Measurements from ENCODE around the gene CASKIN1.

The CASKIN1 gene

DNA sequence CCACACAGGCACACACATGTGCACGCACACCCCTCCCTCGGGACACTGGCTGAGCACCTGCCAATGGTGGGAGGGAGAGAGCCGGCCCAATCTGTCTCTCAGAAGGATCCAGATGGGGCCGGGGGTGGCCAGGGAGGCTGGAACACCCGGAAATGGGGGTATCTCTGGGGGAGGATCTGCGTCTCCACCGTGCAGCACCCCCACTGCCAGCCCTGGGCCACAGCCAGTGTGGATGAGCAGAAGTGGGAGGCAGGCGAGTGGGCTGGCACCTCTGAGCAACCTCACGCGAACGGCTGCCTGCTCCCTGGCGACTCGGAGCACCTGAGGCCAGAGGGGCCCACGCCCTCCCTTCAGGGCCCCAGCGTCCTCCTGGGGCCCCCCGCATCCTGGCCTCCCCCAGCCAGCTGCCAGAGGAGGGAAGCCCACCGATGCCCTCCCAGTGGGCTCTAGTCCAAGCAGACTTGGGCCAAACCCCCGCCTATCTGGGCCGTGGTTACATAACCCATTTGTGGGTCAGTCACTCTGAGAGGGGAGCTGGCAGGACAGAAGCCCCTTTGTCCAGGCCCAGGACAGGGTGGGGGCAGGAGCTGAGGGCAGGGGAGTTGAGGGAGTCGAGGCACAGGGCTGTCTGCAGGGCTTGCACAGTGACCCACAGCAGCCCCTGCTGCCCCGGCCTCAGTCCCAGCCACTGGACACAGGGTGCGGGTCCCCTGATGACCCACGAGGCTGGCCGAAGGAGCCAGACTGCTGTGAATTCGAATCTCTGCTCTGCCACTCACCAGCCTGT is 5.6 kb downstream of the CASKIN1 start:
- no peak for DNase-seq

DNA sequence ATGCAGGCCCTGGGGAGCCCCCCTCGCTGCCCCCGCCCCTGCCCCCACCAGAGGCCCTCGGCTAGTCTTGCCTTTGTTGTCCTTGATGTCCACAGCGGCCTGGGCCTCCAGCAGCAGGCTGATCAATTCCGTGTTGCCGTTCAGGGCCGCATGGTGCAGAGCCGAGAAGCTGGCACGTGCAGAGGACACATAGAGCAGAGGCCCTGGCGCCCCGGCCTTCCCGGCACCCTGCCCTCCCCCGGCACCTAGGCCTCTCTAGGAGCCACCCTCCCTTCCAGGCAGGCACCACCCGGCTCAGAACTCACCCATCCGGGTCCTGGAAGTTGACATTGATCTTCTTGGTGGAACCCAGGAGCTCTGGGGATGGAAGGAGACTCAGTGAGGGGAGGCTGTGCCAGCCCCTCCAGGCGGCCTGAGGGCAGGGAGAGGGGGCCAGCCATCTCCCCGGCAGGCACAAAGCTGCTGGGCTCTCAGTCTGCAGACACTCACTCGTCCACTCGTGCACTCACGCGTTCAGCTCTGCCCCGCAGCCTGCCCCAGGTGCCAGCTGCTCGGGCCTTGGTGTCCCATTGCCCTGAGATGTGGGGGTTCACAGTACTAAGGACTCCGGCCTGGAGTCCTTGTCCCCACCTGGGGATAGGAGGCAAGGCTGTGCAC is 6.3 kb downstream of the CASKIN1 start:
- DNase-seq, result no peak

DNA sequence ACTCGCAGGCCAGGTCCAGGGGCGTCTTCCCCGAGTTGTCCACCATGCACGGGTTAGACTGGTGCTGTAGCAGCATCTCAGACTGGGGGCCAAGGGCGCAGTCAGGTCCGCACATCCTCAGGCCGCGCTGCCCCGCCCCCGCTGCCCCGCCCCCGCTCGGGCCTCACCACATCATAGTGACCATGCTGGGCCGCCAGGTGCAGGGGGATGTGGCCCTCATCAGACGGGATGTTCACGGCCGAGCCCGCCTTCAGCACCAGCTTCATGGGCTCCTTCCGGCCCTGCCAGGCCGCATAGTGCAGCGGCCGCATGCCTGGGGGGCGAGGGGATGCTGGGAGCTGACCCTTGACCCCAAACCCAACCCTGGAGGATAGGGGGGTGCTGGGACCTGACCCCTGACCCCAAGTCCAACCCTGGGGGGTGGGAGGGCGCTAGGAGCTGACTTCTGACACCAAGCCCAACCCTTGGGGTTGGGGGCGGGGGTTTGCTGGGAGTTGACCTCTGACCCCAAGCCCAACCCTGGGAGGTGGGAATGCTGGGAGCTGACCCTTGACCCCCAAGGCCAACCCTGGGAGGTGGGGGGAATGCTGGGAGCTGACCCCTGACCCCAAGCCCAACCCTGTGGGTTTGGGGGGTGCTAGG is 7.0 kb downstream of the CASKIN1 start:
- no peak for DNase-seq

DNA sequence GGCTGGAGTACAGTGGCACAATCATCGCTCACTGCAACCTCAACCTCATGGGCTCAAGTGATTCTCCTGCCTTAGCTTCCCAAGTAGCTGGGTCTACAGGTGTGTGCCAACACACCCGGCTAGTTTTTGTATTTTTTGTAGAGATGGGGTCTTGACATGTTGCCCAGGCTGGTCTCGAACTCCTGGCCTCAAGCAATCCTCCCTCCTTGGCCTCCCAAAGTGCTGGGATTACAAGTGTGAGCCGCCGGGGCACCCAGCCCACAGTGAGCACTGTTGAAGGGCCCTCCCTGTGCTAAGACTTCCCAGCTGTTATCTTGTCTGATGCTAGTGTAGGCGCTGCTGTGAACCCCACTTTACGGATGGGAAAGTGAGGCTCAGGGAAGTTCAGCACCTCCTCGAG is 8.0 kb downstream of the CASKIN1 start:
- no peak for DNase-seq

- DNase-seq, result no peak
Measured at GRCh38 chr16:2187212-2187611, 9.2 kb downstream of the CASKIN1 start.

- DNase-seq, result no peak
Measured at GRCh38 chr16:2186505-2186904, 9.9 kb downstream of the CASKIN1 start.

- no peak for DNase-seq
Measured at GRCh38 chr16:2186064-2186463, 10.3 kb downstream of the CASKIN1 start.

GRCh38 chr16:2184962-2185361 is 11.4 kb downstream of the CASKIN1 start:
- no peak for DNase-seq

DNA sequence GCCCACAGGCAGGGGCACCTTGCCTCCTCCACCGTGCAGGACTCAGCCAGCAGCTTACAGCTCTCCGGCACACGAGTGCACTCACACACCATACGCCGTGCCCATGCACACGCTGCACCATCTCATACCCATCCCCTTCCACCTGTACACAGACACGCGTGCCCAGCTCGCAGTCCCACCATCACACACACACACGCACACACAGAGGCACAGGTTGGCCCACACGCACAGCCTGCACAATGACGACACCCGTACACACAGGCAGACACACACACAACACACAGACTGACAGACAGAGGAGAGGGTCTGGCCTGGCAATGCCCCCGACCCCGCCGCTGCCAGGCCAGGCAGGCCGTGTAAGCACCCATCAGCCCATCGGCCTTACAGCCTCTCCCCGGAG is 12.1 kb downstream of the CASKIN1 start:
- no peak for DNase-seq

DNA sequence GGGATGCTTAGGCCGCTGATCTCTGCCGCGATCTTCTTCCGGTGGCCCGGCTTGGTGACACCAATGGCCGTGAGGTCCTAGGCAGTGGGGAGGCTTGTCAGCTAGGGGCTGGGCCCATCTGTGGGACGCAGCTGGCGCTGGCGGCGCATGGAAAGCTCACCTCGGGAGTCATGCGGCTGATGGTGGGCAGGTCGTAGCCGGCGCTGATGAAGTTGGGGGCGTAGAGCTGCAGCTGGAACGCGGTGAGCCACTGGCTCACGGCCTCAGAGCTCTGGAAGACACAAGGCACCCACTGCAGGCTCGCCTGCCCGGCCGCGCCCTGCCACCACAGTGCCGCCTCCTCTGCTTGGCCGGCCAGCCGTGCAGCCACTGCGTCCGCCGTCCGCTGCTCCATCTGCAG is 12.7 kb downstream of the CASKIN1 start:
- no peak for DNase-seq

- DNase-seq, result no peak
Measured at GRCh38 chr16:2181952-2182351, 14.5 kb downstream of the CASKIN1 start.

DNA sequence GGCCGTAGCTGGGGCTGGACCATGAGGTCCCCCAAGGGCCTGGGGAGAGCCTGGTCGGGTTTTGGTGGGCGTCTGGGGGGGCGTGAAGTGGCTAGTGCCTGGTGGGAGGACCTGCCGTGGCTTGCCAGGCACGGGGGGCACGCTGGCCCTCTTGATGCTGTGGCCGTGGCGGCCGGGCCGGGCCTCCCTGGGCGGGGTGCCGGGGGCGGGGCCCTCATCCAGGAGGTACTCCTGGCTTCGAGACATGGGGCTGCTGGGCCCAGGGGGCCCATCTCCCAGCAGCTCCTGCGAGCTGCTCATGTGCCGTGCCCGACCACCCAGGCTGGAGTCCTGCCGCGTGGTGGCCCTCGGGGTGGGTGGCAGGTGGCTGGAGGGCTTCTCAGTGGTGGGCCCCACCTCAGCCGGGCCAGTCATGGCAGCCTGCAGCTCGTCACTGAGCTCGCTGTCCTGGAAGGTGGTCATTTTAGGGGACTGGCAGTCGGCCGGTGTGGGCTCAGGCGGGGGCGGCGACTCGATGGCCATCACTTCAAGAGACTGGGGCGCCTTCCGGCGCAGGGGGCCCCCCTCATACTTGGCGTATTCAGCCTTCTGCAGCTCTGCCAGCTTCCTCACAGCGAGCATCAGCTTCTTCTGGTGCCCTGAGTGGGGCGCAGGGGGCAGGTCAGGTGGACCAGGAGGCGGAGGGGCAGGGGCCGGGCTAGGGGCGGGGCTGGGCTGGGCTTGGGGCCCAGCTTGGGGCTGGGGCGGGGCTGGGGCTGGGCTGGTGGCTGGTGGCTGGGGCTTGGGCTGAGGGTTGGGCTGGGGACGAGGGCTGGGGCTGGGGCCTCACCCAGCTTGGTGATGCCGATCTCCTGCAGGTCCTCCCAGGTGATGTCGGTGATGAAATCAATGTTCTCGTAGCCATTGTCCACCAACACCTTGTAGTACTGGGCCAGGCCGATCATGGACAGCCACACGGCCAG is 15.2 kb downstream of the CASKIN1 start:
- DNase-seq, result no peak

DNA sequence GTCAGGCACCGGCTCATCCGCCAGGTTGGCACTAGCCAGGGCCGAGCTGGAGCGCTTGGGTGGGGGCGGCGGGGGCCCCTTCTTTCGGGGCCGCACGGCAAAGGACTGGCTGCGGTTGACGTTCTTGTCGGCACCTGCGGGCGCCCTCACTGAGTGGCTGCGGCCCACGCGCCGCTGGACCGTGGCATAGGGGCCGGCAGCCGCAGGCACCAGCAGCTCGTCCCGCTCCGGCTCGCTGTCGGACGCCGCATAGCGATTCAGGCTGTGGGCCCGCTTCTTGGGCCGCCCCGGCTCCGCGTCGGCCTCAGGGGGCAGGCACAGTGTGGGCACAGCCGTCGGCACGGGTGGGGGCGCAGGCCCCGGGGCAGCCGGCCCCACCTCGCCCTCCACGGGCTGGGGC is 15.9 kb downstream of the CASKIN1 start:
- DNase-seq, result no peak

- DNase-seq, result no peak
Measured at GRCh38 chr16:2179576-2179975, 16.8 kb downstream of the CASKIN1 start.

DNA sequence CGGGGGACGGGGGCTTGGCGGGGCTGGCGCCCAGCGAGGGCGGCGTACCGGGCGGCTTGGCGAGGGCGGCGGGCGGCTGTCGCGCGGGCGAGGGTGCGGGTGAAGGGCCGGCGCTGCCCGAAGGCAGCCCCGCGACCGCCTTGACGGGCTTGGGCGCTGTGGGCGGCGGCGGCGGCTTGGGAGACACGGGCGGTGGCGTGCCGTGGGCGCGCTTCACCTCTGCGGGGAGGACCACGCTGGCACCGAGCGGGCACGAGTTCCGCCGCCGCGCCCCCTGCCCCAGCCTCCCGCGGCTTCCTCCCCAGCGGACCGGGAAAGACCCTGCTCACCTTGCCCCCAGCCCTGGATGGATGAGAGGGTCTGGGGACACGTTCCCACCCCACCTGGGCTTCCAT is 17.3 kb downstream of the CASKIN1 start:
- DNase-seq, result no peak

DNA sequence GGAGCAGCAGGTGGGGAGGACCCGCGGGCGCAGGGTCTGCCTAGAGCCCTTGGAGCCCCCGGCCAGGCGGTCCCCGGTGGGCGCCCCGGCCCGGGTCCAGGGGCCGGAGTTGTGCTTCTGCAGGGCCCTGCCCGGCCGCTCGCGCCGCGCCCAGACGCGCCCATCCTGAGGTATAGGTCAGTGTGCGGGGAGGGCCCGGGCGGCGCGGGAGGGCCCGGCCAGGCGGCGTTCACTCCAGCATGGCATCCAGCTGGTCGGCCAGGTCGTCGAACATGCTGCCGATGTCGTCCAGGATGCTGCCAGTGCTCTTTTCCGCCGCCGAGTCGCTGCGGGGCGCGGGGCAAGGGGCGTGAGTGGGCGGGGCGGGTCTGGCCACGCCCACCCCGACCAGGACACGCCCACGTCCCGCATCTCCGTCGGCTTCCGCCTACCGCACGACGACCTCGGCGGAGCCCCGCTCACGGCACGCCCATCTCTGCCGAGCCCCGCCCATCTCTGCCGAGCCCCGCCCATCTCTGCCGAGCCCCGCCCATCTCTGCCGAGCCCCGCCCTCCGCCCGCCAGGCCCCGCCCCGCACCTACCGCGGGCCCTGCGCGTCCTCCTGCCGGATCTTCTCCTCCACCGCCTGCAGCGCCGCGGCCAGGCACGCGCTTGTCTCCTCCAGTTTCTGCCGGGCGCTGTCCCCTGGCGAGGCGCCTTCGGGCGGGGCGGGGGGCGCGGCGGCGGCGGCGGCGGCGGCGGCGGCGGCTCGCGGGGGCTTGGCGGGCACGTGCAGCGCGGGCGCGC is 17.9 kb downstream of the CASKIN1 start:
- peak; percentile 27 for DNase-seq

DNA sequence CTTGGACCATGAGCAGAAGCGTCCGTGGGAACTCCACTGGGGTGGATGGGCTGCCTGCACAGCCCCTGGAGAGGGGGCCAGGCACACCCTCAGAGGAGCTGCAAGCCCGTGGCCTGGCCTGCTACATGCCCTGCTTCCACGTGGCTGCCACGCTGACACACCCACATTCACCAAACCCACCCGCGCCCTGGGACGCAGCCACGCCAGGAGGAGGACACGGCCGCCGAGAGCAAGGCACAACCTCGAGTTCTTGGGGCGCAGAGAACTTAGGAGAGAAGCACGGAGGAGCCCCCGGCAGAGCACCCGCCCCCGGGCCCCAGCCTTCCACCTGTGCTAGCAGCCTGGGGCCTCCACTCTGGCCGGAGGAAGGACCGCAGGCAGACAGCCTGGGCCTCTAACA is 18.8 kb downstream of the CASKIN1 start:
- no peak for DNase-seq

DNA sequence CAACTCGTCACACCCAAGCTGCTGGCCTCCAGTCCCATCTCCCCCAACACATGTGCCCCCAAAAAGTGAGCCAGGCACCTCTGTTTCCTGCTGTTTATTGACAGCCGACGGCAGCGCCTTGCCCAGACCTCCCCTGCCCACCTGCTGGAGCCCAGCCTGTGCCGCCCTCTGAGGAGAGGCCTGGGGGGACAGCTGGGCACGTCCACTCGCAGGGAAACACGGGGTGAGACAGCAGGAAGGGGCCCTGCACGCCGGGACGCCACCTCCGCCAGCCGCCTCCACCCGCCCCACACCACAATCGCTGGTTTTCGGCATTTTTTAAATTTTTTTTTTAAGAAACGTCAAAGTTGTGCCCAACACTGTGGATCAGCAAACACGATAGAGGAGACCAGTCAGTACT is 19.3 kb downstream of the CASKIN1 start:
- DNase-seq, result no peak

DNA sequence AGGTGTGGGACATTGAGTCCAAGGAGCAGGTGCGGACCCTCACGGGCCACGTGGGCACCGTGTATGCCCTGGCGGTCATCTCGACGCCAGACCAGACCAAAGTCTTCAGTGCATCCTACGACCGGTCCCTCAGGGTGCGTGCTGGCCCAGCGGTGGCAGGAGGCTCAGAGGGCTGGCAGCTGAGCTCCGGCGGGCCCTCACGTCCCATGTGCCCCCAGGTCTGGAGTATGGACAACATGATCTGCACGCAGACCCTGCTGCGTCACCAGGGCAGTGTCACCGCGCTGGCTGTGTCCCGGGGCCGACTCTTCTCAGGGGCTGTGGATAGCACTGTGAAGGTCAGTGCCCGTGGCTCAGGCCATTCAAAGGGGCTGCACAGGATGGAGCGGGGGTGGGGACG is 20.4 kb downstream of the CASKIN1 start:
- DNase-seq, result no peak

DNA sequence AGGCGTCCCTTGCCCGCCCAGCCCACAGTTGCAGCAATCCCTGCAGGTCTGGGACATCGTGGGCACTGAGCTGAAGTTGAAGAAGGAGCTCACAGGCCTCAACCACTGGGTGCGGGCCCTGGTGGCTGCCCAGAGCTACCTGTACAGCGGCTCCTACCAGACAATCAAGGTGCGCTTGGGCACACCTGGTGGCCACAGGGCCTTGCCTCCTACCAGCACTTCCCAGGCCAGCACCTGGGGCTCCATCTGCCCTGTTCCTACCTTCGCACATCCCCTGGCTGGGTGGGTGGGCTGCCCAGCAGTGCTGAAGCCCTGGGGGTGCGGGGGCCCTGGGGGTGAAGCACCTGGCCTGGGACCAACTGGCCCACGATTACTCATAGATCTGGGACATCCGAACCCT is 21.0 kb downstream of the CASKIN1 start:
- no peak for DNase-seq

GRCh38 chr16:2174396-2175131 is 21.8 kb downstream of the CASKIN1 start:
- no peak for DNase-seq

GRCh38 chr16:2173916-2174315 is 22.5 kb downstream of the CASKIN1 start:
- DNase-seq, result no peak
